Gastroesophageal sphincter (tissue), 4 donors: ENCODE measurements around the gene STAP2. TPM values are rescaled to one million over a fixed set of nuclear protein-coding genes. Genes with fewer than 3 reads are reported as not detected.
"Not testable (repeated sequence)": the region's sequence is repeated elsewhere in the genome, so short reads cannot be mapped to it uniquely, and the experiment has no call there.

Source experiments
- ATAC-seq: fragments of 150-250 bp; one replicate; pipeline ENCODE4 v1.9.1; 2016; ENCODE audit warnings: mild to moderate bottlenecking, moderate library complexity
- H3K27ac ChIP-seq, 4 donors: fragments of 200-600 bp; sonication (generic) in 3 of 4; 1 replicate in 3 of 4; 2 replicates in 1 of 4; pipeline ENCODE4 v1.5.1; 2016 to 2019
- H3K27me3 ChIP-seq: fragments of 200-600 bp; sonication (generic); one replicate; pipeline ENCODE4 v1.5.1; 2019
- H3K36me3 ChIP-seq, 2 donors: fragments of 200-600 bp; sonication (generic); one replicate each; pipeline ENCODE4 v1.5.1; 2019; ENCODE audit warnings: control low read depth in 1 of 2
- H3K4me1 ChIP-seq, 3 donors: fragments of 200-600 bp; sonication (generic); 1 replicate in 2 of 3; 2 replicates in 1 of 3; pipeline ENCODE4 v1.5.1; 2016 to 2019; ENCODE audit warnings: control low read depth in 2 of 3
- H3K4me3 ChIP-seq, 2 donors: fragments of 200-600 bp; sonication (generic); one replicate each; pipeline ENCODE4 v1.5.1; 2019; ENCODE audit warnings: mild to moderate bottlenecking in 1 of 2, moderate library complexity in 1 of 2
- H3K9me3 ChIP-seq, 3 donors: fragments of 200-600 bp; sonication (generic); one replicate each; pipeline ENCODE4 v1.5.1; 2017 to 2019; ENCODE audit warnings: control low read depth in 2 of 3
- CTCF ChIP-seq, 4 experiments: fragments of 200-600 bp in 2 of 4; fragments of 450-650 bp in 2 of 4; sonication (generic) in 1 of 4; IDR thresholded peaks; one replicate each; pipeline ENCODE4 v1.5.1; 2017 to 2019; ENCODE audit warnings: antibody characterized with exemption in 4 of 4, mild to moderate bottlenecking in 2 of 4, moderate library complexity in 2 of 4
- EP300 ChIP-seq: sonication (generic); formaldehyde crosslinking; IDR thresholded peaks from one replicate; pipeline ENCODE4 v1.6.1; 2017; ENCODE audit warnings: antibody characterized with exemption, mild to moderate bottlenecking
- POLR2A ChIP-seq, 2 donors: fragments of 450-650 bp; IDR thresholded peaks; one replicate each; pipeline ENCODE4 v1.6.1; 2017; ENCODE audit warnings: antibody characterized with exemption in 2 of 2, mild to moderate bottlenecking in 2 of 2, moderate library complexity in 1 of 2
- POLR2AphosphoS5 ChIP-seq: sonication (generic); formaldehyde crosslinking; IDR thresholded peaks from one replicate; pipeline ENCODE4 v1.6.1; 2017; ENCODE audit warnings: antibody characterized with exemption
- WGBS, 2 donors: methylation state at CpG; one replicate each; pipeline ENCODE4 v1.1.5; 2018; ENCODE audit warnings: low coverage in 1 of 2; 5-methylcytosine and 5-hydroxymethylcytosine counted together
- total RNA-seq, 4 donors: library from RNA; depleted of rRNA; stranded (reverse); fragments of >200 nt; gene quantifications; one replicate each; pipeline ENCODE4 v1.1.0, GENCODE V29; 2016

Gene STAP2
- total RNA-seq, 4 donors from 2014 or later: 1.4 to 5.6 (median 4.9) TPM; not detected in 1

GRCh38 chr19:4334929-4335570, 3.6 kb downstream of the STAP2 start:
- Histone ChIP-seq H3K27ac (no peak overlapping the region), H3K9me3 (no peaks in the 10 kb centered on the region), H3K4me3 (no peak overlapping the region), H3K4me1 (peaks cover 0 to 15% (median 0%) of the 10 kb centered on the region in 3 donors), H3K36me3 (no peaks in the 10 kb centered on the region), H3K27me3 (no peaks in the 10 kb centered on the region)
- ATAC-seq: no peak
- TF ChIP-seq POLR2A (IDR thresholded peaks at IDR 0.05) (no peak), EP300 (no peak), POLR2AphosphoS5 (no peak), CTCF (IDR thresholded peaks at IDR 0.05) (no peak)
- 90 to 93% methylated on average over 6 to 7 of the region's 7 CpGs for WGBS, 2 donors

GRCh38 chr19:4329858-4330257, 8.8 kb downstream of the STAP2 start:
- Histone ChIP-seq H3K4me1 (peaks cover 0 to 26% (median 8%) of the 10 kb centered on the region in 3 donors), H3K36me3 (no peaks in the 10 kb centered on the region), H3K27ac (no peak overlapping the region), H3K27me3 (peaks cover 45% of the 10 kb centered on the region), H3K9me3 (no peaks in the 10 kb centered on the region), H3K4me3 (no peak overlapping the region)
- TF ChIP-seq POLR2A (IDR thresholded peaks at IDR 0.05) (no peak), CTCF (IDR thresholded peaks at IDR 0.05) (no peak), EP300 (no peak), POLR2AphosphoS5 (no peak)
- 100% methylated on average over 4 of the region's 19 CpGs; no CpG with 5 or more reads in 1 of the 2 donors for WGBS, 2 donors
- ATAC-seq: no peak

GRCh38 chr19:4328991-4329681, 9.5 kb downstream of the STAP2 start:
- 34 to 60% methylated on average over 1 to 12 of the region's 35 CpGs for WGBS, 2 donors
- not testable (repeated sequence) for ATAC-seq, H3K36me3 ChIP-seq, H3K9me3 ChIP-seq
- H3K27me3 ChIP-seq: peaks cover 45% of the 10 kb centered on the region
- peak overlapping the region in 1 of 4 donors; percentile 51 for H3K27ac ChIP-seq
- peaks cover 0 to 26% (median 8%) of the 10 kb centered on the region in 3 donors for H3K4me1 ChIP-seq
- peak overlapping the region; percentile 17 to 42 for H3K4me3 ChIP-seq

GRCh38 chr19:4328243-4328990, 10.2 kb downstream of the STAP2 start:
- peak overlapping the region in 2 of 4 donors; percentile 51 to 63 for H3K27ac ChIP-seq
- WGBS, 2 donors: 0% methylated on average over 12 of the region's 49 CpGs; no CpG with 5 or more reads in 1 of the 2 donors
- H3K4me3 ChIP-seq: peak overlapping the region; percentile 26 to 42
- no peaks in the 10 kb centered on the region for H3K36me3 ChIP-seq
- H3K9me3 ChIP-seq: no peaks in the 10 kb centered on the region
- TF ChIP-seq CTCF (IDR thresholded peaks at IDR 0.05) (peak in 1 of 4 experiments; percentile 1), POLR2AphosphoS5 (no peak), EP300 (no peak)
- peaks cover 0 to 26% (median 8%) of the 10 kb centered on the region in 3 donors for H3K4me1 ChIP-seq
- ATAC-seq: peak; percentile 92
- H3K27me3 ChIP-seq: peaks cover 45% of the 10 kb centered on the region

GRCh38 chr19:4327877-4328242, 10.8 kb downstream of the STAP2 start:
- peak; percentile 9 for ATAC-seq
- H3K4me1 ChIP-seq: peaks cover 0 to 26% (median 8%) of the 10 kb centered on the region in 3 donors
- no peaks in the 10 kb centered on the region for H3K9me3 ChIP-seq
- peak in 1 of 4 experiments; percentile 3 for TF ChIP-seq CTCF (IDR thresholded peaks at IDR 0.05)
- no peak for TF ChIP-seq EP300
- no peak for TF ChIP-seq POLR2A (IDR thresholded peaks at IDR 0.05)
- no peak for TF ChIP-seq POLR2AphosphoS5
- H3K36me3 ChIP-seq: no peaks in the 10 kb centered on the region
- 4% methylated on average over 5 of the region's 13 CpGs; no CpG with 5 or more reads in 1 of the 2 donors for WGBS, 2 donors
- peak overlapping the region in 2 of 4 donors; percentile 36 to 63 for H3K27ac ChIP-seq
- H3K4me3 ChIP-seq: peak overlapping the region; percentile 26 to 28
- peaks cover 45% of the 10 kb centered on the region for H3K27me3 ChIP-seq
